AG09319 (cell line): Measurements from ENCODE around the gene CDS2.

Source experiments
- DNase-seq: peaks from one replicate; pipeline ENCODE4 v3.0.0-alpha.2; 2010; ENCODE audit warnings: low read depth; ENCODE audit errors: extremely low read depth
- TF ChIP-seq, protein P1 (sequence below): IDR thresholded peaks from 2 replicates; pipeline ENCODE4 v1.5.1; 2011; ENCODE audit warnings: low read depth, mild to moderate bottlenecking, inconsistent platforms, low read length, moderate library complexity

The CDS2 gene

DNA sequence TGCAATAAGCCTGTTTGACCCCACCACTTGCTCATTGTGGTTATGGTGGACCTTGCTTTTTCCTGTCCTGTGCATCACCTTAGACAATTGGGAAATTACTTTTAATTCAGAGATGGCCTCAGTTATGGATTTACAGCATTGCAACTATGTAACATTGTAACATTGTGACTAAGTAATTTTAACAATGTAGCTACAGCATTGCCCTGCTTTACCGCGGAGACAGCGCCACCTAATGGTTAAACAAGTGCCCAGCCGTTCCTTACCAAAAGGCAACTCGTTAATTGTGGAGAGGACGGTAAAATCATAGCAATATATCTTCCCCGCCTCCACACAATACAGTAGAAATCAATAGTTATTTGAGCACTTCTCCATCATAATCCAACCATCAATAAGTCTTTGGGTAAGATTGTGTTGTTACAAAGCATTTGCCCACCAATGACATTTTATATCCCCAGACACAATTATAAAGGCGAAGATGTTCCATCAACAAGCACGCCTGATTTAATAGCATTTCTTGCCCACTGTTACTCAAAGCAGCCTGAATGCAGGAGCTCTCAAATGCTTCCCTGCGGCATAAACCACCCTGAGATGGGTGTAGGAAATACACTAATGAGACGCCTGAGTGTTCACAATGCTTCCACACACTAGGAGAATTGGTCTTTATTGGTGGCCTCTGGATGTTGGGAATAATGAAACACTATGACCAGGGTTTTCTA lies 96.3 kb downstream of the CDS2 start:
- peak; percentile 16 for DNase-seq
- TF ChIP-seq, protein P1, sequence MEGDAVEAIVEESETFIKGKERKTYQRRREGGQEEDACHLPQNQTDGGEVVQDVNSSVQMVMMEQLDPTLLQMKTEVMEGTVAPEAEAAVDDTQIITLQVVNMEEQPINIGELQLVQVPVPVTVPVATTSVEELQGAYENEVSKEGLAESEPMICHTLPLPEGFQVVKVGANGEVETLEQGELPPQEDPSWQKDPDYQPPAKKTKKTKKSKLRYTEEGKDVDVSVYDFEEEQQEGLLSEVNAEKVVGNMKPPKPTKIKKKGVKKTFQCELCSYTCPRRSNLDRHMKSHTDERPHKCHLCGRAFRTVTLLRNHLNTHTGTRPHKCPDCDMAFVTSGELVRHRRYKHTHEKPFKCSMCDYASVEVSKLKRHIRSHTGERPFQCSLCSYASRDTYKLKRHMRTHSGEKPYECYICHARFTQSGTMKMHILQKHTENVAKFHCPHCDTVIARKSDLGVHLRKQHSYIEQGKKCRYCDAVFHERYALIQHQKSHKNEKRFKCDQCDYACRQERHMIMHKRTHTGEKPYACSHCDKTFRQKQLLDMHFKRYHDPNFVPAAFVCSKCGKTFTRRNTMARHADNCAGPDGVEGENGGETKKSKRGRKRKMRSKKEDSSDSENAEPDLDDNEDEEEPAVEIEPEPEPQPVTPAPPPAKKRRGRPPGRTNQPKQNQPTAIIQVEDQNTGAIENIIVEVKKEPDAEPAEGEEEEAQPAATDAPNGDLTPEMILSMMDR: peak; percentile 94

DNA sequence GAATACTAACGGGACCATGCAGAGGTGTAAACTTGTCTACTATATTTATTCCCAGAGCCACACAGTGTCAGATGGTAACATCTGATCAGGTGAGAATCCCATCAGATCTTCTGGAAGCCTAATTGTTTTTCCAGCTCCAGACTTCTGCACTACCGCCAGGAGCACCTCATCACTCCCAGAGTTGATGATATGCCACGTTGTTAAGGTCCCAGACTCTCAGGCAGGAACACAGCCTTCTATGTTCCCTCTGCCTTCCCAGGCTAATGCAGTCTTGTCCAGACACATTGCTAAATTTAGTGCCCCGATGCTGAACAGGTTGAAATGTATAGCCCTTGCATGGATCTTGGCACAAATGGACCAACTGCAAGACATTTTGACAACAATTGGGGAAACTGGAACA lies 103.7 kb downstream of the CDS2 start:
- no peak for DNase-seq

DNA sequence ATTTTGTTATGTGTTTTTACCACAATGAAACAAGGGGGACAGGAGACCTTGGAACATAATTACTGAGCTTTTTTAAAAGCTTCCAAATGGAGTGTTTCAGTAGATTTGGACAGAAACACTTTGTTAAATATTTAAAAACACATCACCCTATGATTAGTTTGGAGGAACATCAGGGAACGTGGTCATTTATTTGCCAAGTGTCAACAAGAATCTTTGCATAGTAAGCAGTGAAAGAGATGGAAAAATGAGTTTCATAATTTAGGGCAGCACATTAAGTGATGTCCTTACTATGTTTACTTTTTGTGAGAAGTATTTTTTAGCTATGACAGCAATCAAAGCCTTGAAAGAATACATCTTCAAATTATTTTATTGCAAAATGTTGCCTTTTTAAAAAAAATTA lies 107.3 kb downstream of the CDS2 start:
- TF ChIP-seq, protein P1: no peak
- no peak for DNase-seq

More for the DNA sequence above, 103.7 kb downstream of the CDS2 start:
- TF ChIP-seq, protein P1: no peak

GRCh38 chr20:5234978-5235377 lies 108.2 kb downstream of the CDS2 start:
- TF ChIP-seq, protein P1: no peak
- no peak for DNase-seq
